COLO668 (cell line): ENCODE results near the gene RGS10.
A peak's percentile ranks its signal among the peaks of the same experiment; 100 is the strongest.
"Not testable (repeated sequence)": the region's sequence is repeated elsewhere in the genome, so short reads cannot be mapped to it uniquely, and the experiment has no call there.

Experiments
- DNase-seq: peaks from one replicate; lab custom pipeline; 2025; ENCODE audit not compliant: unreplicated experiment; lab: John Stamatoyannopoulos, UW

Gene RGS10

GRCh38 chr10:119539359-119539825 is 3.1 kb downstream of the RGS10 start:
- peak; percentile 8 for DNase-seq

GRCh38 chr10:119538632-119539358 is 3.7 kb downstream of the RGS10 start:
- no peak for DNase-seq

- DNase-seq = no peak
Observed at GRCh38 chr10:119537953-119538630, 4.4 kb downstream of the RGS10 start.

- no peak for DNase-seq
Observed at GRCh38 chr10:119536508-119537025, 6.0 kb downstream of the RGS10 start.

GRCh38 chr10:119535837-119536507 is 6.5 kb downstream of the RGS10 start:
- DNase-seq = no peak

GRCh38 chr10:119535305-119535704 is 7.2 kb downstream of the RGS10 start:
- DNase-seq = no peak

- DNase-seq = no peak
Observed at GRCh38 chr10:119533473-119533872, 9.0 kb downstream of the RGS10 start.

GRCh38 chr10:119532791-119533190 is 9.7 kb downstream of the RGS10 start:
- DNase-seq = not testable (repeated sequence)

GRCh38 chr10:119532251-119532650 is 10.3 kb downstream of the RGS10 start:
- DNase-seq = not testable (repeated sequence)

DNA sequence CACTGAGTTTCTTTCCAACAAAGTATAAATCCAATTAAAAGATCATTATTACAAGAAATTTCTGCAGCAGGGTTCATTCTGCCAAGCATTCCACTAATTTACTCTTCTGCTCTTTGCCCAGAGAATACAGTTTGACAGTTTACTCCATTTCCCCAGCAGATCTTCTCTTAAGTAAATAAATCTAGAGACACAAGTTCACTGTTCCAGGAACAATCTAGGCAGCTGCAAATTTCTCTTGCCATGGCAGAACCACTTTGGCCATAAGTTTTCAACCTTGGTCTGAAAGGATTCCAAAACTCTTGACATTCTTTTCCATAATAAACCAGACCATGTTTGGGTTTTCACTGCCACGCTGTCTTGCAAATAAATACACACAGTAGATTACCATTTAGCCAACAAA is 11.5 kb downstream of the RGS10 start:
- DNase-seq = no peak

GRCh38 chr10:119528663-119529237 is 13.8 kb downstream of the RGS10 start:
- not testable (repeated sequence) for DNase-seq

DNA sequence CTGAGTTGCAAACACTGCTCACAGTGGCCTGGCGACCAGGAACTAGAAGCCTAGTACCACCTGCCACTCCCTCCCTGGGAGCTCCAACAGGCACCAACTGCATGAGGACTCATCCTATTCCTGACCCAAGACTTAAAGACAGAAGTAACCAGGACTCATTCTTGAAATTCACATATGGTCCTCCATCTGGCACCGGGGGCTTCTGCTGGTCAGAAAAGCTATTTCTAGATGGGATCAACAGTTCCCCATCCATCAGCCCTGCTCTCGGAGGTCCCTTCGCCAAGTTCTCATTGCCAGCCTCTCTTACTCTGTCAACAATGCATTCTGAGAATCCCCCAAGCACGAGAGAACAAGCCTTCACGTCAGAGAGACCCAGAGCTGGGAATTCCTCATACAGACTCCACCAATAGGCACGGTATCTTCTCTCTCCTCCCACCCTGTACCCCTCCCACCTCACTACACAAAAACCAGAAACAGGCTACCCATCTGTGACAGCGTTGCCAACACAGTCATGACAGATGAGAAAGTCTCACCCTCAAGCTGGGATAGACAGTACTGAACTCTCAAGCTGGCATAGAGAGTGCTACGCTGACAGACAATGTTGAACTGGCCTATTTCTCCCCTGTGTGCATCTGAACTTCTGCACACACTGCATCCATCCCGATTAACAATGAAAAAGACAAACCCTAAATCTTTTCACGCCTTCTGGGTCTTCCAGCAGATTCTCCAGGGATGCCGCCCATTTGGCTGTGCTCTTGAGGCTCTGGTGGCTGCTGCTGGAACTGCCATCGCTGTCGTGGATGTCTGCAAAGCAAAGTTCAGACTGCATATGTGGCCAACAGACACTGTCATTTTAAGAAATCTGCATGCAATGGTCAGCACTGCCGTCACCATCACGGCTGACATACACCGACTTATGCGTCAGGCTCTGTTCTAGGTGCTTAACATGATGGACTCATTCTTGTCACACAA is 15.6 kb downstream of the RGS10 start:
- DNase-seq = no peak

- no peak for DNase-seq
Observed at GRCh38 chr10:119526149-119526548, 16.4 kb downstream of the RGS10 start.

GRCh38 chr10:119525116-119525515 is 17.4 kb downstream of the RGS10 start:
- no peak for DNase-seq

DNA sequence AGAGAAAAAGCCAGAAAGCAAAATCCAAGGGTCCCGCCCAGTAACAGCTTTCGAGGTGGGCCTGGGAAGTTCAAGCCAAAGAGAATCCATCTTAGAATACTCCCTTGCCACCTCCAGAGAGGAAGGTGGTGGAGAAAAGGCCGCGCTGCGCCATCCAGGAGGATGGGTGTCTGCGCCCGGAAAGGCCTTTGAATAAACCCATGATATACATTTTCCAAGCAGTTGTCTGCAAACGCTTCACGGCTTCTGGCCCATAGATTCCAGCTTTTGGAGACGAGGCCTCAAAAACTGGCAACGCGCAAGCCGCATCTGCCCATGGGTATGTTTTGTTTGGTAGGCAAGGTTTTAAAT is 17.8 kb downstream of the RGS10 start:
- DNase-seq = no peak

GRCh38 chr10:119523895-119524719 is 18.4 kb downstream of the RGS10 start:
- no peak for DNase-seq

GRCh38 chr10:119522747-119523426 is 19.6 kb downstream of the RGS10 start:
- DNase-seq = no peak

GRCh38 chr10:119521443-119522204 is 20.9 kb downstream of the RGS10 start:
- no peak for DNase-seq
